Epithelial cell of esophagus (primary cell): ENCODE measurements around the gene CPA4.
"Not testable (repeated sequence)": the region's sequence is repeated elsewhere in the genome, so short reads cannot be mapped to it uniquely, and the experiment has no call there.

ENCODE experiments used
- DNase-seq: peaks from one replicate; pipeline ENCODE4 v3.0.0; 2010; ENCODE audit warnings: low read depth
- H3K4me3 ChIP-seq: 2 replicates; pipeline ENCODE4 v1.5.1; 2011; ENCODE audit warnings: mild to moderate bottlenecking, low read length, control low read depth
- TF ChIP-seq, protein P1 (sequence below): IDR thresholded peaks from 2 replicates; pipeline ENCODE4 v1.5.1; 2011; ENCODE audit warnings: low read depth, mild to moderate bottlenecking, low read length, control low read depth, inconsistent platforms; ENCODE audit not compliant: insufficient read depth; ENCODE audit errors: missing control alignments

Gene CPA4, protein sequence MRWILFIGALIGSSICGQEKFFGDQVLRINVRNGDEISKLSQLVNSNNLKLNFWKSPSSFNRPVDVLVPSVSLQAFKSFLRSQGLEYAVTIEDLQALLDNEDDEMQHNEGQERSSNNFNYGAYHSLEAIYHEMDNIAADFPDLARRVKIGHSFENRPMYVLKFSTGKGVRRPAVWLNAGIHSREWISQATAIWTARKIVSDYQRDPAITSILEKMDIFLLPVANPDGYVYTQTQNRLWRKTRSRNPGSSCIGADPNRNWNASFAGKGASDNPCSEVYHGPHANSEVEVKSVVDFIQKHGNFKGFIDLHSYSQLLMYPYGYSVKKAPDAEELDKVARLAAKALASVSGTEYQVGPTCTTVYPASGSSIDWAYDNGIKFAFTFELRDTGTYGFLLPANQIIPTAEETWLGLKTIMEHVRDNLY

DNA sequence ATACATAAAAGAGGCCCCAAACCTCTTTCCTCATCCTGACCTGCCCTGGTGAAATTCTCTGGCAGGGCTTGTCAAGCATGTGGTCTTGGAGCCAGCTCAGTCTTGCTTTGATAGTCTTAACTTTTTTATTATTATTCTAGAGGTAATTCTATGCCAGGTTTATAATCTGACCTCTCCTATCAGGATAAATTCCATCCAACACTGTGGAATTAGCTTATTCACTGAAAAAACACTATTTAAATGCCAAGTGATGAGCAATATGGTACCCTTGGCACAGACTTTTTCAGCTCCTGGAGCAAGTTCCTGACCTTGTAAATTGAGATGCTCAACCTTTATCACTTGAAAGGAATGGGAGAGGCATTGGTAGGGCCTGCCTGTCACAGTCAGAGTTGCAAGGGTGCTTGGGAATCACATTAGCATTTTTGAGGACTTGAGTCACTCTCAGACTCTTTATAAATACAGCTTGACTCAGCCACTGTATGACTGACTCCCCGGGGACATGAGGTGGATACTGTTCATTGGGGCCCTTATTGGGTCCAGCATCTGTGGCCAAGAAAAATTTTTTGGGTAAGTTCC lies at the start of gene CPA4:
CPA4 (plus strand) TSS at position 480 of the 576 bp plus-strand sequence; CDS start at position 500, 20 bp downstream.
- DNase-seq = peak; percentile 98
- TF ChIP-seq, protein P1, sequence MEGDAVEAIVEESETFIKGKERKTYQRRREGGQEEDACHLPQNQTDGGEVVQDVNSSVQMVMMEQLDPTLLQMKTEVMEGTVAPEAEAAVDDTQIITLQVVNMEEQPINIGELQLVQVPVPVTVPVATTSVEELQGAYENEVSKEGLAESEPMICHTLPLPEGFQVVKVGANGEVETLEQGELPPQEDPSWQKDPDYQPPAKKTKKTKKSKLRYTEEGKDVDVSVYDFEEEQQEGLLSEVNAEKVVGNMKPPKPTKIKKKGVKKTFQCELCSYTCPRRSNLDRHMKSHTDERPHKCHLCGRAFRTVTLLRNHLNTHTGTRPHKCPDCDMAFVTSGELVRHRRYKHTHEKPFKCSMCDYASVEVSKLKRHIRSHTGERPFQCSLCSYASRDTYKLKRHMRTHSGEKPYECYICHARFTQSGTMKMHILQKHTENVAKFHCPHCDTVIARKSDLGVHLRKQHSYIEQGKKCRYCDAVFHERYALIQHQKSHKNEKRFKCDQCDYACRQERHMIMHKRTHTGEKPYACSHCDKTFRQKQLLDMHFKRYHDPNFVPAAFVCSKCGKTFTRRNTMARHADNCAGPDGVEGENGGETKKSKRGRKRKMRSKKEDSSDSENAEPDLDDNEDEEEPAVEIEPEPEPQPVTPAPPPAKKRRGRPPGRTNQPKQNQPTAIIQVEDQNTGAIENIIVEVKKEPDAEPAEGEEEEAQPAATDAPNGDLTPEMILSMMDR = no peak
- H3K4me3 ChIP-seq = peak within 1 kb of the TSS; percentile 37

DNA sequence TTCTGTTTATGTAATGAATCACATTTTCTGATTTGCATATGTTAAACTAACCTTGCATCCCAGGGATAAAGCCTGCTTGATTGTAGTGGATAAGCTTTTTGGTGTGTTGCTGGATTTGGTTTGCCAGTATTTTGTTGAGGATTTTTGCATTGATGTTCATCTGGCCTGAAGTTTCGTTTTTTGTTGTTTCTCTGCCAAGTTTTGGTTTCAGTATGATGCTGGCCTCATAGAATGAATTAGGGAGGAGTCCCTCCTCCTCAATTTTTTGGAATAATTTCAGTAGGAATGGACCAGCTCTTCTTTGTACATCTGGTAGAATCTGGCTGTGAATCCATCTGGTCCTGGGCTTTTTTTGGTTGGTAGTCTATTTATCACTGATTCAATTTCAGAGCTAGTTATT lies 49.5 kb upstream of the CPA4 start:
- DNase-seq, H3K4me3 ChIP-seq: not testable (repeated sequence)

DNA sequence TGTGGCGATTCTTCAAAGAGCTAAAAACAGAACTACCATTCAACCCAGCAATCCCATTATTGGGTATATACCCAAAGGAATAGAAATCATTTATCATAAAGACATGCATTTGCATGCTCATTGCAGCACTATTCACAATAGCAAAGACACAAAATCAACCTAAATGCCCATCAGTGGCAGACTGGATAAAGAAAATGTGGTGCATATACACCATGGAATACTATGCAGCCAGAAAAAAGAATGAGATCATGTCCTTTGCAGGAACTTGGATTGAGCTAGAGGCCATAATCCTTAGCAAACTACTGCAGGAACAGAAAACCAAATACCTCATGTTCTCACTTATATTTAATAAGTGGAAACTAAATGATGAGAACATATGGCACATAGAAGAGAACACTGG lies 46.5 kb upstream of the CPA4 start:
- not testable (repeated sequence) for H3K4me3 ChIP-seq, DNase-seq

DNA sequence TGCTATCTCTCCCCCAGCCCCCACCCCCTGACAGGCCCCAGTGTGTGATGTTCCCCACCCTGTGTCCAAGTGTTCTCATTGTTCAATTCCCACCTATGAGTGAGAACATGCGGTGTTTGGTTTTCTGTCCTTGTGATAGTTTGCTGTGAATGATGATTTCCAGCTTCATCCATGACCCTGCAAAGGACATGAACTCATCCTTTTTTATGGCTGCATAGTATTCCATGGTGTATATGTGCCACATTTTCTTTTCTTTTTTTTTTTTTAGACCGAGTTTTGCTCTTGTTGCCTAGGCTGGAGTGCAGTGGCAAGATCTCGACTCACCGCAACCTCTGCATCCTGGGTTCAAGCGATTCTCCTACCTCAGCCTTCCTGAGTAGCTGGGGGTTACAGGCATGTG lies 44.1 kb upstream of the CPA4 start:
- not testable (repeated sequence) for DNase-seq, H3K4me3 ChIP-seq

DNA sequence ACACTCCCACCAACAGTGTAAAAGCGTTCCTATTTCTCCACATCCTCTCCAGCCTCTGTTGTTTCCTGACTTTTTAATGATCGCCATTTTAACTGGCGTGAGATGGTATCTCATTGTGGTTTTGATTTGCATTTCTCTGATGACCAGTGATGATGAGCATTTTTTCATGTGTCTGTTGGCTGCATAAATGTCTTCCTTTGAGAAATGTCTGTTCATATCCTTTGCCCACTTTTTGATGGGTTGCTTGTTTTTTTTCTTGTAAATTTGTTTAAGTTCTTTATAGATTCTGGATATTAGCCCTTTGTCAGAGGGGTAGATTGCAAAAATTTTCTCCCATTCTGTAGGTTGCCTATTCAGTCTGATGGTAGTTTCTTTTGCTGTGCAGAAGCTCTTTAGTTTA lies 43.3 kb upstream of the CPA4 start:
- H3K4me3 ChIP-seq, DNase-seq: not testable (repeated sequence)

DNA sequence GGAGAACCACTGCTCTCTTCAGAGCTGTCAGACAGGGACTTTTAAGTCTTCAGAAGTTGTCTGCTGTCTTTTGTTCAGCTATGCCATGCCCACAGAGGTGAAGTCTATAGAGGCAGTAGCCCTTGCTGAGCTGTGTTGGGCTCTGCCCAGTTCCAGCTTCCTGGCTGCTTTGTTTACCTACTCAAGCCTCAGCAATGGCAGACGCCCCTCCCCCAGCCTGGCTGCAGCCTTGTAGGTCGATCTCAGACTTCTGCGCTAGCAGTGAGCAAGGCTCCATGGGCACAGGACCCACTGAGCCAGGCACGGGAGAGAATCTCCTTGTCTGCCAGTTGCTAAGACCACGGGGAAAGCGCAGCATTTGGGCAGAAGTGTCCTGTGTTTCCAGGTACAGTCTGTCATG lies 38.4 kb upstream of the CPA4 start:
- TF ChIP-seq, protein P1 = no peak
- DNase-seq = no peak
- H3K4me3 ChIP-seq = no peak overlapping the region

DNA sequence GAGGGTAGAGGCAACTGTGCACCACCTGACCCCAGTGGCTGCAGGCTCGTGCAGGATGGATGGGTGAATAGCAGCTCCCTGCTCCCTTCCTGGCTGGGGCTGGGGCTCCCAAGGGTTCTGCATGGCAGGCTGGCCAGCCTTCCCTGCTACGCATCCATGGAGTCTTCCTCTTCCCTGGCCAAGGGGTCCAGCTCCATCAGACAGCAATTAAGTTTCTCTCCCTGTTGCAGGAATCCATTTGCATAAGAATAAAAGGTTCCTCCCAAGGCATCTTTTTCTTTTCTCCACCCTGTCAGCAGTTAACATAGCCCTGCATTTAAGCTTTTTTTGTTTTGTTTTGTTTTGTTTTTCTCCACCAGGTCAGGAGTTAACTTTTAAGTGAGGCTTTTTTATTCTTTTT lies 36.3 kb upstream of the CPA4 start:
- TF ChIP-seq, protein P1 = no peak
- no peak for DNase-seq
- H3K4me3 ChIP-seq = no peak overlapping the region

DNA sequence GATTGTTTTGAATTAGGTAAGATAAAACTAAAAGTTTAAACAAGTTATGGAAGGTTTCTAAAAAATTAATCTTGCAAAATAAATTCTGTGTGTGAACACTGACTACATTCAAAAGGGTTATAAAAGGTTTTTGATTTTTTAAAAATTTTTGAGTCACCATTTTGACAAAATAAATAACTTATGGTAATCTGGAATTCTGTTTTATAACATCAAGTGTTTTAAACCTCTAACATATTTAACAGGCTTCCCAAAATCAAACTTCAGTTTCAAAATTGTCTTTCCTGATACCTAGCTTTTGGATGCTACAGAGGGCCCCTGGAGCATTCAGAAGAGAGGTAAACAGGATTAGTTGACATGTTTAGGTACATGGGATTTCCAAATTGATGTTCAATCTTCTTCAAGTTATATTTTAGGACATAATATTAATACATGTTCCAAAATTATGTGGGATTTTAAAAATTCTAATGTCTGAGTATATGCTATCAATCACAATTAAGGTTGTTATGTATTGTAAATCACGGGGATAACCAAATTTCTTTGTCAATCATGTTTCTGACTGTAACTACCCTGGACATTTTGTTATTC lies 34.4 kb upstream of the CPA4 start:
- TF ChIP-seq, protein P1 = no peak
- H3K4me3 ChIP-seq = no peak overlapping the region
- no peak for DNase-seq

DNA sequence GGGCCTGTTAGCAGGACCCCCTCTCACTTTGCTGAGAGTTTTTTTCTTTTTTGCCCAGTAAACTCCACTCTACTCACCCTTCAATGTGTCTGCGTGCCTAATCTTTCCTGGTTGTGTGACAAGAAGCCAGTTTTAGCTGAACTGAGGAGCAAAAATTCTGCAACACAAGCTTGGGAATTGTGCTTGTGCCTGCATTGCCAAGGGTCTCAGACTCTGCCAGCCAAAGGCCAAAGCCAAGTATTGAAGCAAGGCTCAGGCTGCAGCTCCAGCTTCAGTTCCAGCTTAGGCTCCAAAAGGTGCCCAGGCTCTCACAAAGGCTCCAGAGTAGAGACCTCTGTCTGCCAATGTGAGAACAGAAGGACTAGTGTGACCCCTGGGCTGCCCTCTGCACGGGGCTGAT lies 30.5 kb upstream of the CPA4 start:
- DNase-seq = no peak
- TF ChIP-seq, protein P1 = no peak

More for the DNA sequence above, 30.5 kb upstream of the CPA4 start:
- no peak overlapping the region for H3K4me3 ChIP-seq
